ENCODE results near the gene DPEP3. TPM values are rescaled to one million over a fixed set of nuclear protein-coding genes. Genes with fewer than 3 reads are reported as not detected.

The DPEP3 gene
- total RNA-seq, 2 donors from 2014 or later, result not detected

DNA sequence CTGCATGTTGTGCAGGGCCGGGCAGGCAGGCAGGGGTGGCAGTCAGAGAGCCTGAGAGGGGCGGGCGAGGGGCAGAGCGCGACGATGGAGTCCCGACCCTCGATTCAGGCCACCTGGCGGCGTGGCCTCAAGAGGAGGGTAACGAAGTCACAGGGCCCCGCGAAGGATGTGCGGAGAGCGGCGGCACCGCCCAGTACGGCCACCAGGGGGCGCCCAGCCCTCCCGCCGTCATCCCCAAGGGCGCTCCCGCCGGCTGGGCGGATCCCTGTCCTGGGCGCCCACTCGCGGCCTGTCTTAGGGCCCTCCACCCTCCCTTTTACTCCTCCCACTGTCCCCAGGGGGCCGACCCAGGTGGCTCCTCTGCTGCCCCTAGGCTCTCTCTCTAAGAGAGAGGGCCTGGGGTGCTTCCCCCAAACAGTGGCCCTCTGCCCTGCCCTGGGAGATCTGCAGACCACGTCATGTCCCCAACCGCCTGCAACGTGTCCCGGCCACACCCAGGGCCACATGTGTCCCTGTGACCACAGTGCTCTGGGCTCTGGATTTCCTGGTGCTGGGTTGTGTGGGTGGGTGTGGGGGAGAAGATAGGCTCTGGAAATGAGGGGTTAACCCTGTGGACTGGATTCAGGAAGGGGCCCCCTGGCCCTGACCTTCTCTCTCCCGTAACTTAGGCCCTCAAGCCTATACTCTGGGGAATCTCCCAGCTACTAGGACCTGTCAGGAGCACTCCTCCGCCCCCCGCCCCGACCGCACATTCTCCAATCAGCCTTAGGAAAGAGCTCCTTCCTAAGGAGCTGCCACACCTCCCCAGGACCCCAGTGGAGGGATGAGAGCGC, 13.1 kb upstream of the DPEP3 start:
- intact Hi-C loops (cut with DNase I), result no loop called here

DNA sequence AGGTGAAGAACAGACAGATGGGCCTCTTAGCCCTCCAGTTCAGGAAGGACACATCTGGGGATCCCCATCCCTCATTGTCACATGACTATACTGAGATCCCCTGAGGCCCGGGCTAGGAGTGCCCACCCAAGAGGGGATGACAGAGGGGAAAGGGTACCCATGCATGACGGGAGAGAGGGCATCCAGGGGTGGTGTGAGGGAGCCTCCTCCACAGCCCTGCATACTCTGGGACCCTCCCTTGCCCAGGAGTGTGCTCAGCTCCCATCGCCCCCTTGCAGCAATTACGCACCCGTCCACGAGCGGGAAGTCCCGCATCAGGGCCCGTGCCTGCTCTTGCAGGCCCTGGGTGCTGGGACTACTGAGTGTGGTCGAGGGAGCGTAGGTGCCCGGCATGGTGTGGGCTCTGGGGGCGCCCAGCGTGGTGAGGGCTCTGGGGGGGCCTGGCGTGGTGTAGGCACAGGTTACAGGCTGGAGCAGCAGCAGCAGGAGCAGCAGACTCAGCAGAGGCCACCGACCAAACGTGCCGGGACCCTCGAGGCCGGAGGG, 12.4 kb upstream of the DPEP3 start:
- Histone ChIP-seq H3K4me3 (no peak overlapping the region), H3K4me1 (peaks cover 10% of the 10 kb centered on the region), H3K27me3 (no peaks in the 10 kb centered on the region), H3K27ac (no peak overlapping the region), H3K36me3 (replicated peaks in 1 of 2; ENCODE audit: insufficient read depth in 1 of 2, low read depth in 2 of 2) (no peaks in the 10 kb centered on the region), H3K9me3 (no peaks in the 10 kb centered on the region)
- 41 to 43% methylated on average over 2 to 13 of the region's 20 CpGs for WGBS, 2 donors
- no peak for TF ChIP-seq POLR2A (IDR thresholded peaks at IDR 0.05)
- TF ChIP-seq, protein P1, sequence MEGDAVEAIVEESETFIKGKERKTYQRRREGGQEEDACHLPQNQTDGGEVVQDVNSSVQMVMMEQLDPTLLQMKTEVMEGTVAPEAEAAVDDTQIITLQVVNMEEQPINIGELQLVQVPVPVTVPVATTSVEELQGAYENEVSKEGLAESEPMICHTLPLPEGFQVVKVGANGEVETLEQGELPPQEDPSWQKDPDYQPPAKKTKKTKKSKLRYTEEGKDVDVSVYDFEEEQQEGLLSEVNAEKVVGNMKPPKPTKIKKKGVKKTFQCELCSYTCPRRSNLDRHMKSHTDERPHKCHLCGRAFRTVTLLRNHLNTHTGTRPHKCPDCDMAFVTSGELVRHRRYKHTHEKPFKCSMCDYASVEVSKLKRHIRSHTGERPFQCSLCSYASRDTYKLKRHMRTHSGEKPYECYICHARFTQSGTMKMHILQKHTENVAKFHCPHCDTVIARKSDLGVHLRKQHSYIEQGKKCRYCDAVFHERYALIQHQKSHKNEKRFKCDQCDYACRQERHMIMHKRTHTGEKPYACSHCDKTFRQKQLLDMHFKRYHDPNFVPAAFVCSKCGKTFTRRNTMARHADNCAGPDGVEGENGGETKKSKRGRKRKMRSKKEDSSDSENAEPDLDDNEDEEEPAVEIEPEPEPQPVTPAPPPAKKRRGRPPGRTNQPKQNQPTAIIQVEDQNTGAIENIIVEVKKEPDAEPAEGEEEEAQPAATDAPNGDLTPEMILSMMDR (IDR thresholded peaks at IDR 0.05), result no peak
- ATAC-seq (no peak), DNase-seq (no peak)
- intact Hi-C loops (cut with DNase I), result no loop called here

More for the DNA sequence above, 13.1 kb upstream of the DPEP3 start:
- Histone ChIP-seq H3K27me3 (no peaks in the 10 kb centered on the region), H3K4me3 (no peak overlapping the region), H3K36me3 (replicated peaks in 1 of 2; ENCODE audit: insufficient read depth in 1 of 2, low read depth in 2 of 2) (no peaks in the 10 kb centered on the region), H3K27ac (peak overlapping the region in 2 of 4 donors; percentile 14 to 64), H3K9me3 (no peaks in the 10 kb centered on the region), H3K4me1 (peaks cover 10% of the 10 kb centered on the region)
- ATAC-seq (peak; percentile 92), DNase-seq (peak; percentile 74 to 81 (median 78))
- TF ChIP-seq, protein P1 (IDR thresholded peaks at IDR 0.05), result peak; percentile 93 to 98 (median 96)
- peak in 1 of 3 donors; percentile 20 for TF ChIP-seq POLR2A (IDR thresholded peaks at IDR 0.05)
- 18 to 100% methylated on average over 1 to 17 of the region's 39 CpGs for WGBS, 2 donors

- H3K27ac ChIP-seq, result no peak overlapping the region
- no peak for ATAC-seq
- peaks cover 11% of the 10 kb centered on the region for H3K4me1 ChIP-seq
- no peaks in the 10 kb centered on the region for H3K27me3 ChIP-seq
- no peak overlapping the region for H3K4me3 ChIP-seq
- H3K9me3 ChIP-seq, result no peaks in the 10 kb centered on the region
- TF ChIP-seq POLR2A (IDR thresholded peaks at IDR 0.05), result no peak
- WGBS, 2 donors, result 73 to 78% methylated on average over 6 of the region's 6 CpGs
- no peak for DNase-seq
- no peaks in the 10 kb centered on the region for H3K36me3 ChIP-seq (replicated peaks in 1 of 2; ENCODE audit: insufficient read depth in 1 of 2, low read depth in 2 of 2)
- intact Hi-C loops (cut with DNase I), result no loop called here
Observed at GRCh38 chr16:67990018-67990386, 9.7 kb upstream of the DPEP3 start.

GRCh38 chr16:67989322-67990017, 9.2 kb upstream of the DPEP3 start:
- WGBS, 2 donors, result 69 to 80% methylated on average over 6 to 8 of the region's 8 CpGs
- TF ChIP-seq POLR2A (IDR thresholded peaks at IDR 0.05), result no peak
- TF ChIP-seq, protein P1 (IDR thresholded peaks at IDR 0.05), result no peak
- no peaks in the 10 kb centered on the region for H3K36me3 ChIP-seq (replicated peaks in 1 of 2; ENCODE audit: insufficient read depth in 1 of 2, low read depth in 2 of 2)
- no peaks in the 10 kb centered on the region for H3K27me3 ChIP-seq
- no peak for DNase-seq
- intact Hi-C loops (cut with DNase I), result no loop called here
- no peaks in the 10 kb centered on the region for H3K9me3 ChIP-seq
- no peak overlapping the region for H3K4me3 ChIP-seq
- no peak for ATAC-seq
- no peak overlapping the region for H3K27ac ChIP-seq
- peaks cover 13% of the 10 kb centered on the region for H3K4me1 ChIP-seq

DNA sequence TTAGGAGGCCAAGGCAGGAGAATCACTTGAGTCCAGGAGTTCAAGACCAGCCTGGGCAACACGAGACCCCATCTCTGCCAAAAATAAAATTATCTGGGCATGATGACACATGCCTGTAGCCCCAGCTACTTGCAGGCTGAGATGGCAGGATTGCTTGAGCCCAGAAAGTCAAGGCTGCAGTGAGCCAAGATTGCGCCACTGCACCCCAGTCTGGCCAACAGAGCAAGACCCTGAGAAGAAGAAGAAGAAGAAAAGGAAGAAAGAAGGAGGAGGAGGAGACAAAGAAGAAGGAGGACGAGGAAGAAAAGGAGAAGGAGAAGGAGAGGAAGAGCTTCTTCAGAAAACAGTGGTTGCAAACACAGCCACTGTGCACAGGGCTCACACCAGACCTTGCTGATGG, 8.4 kb upstream of the DPEP3 start:
- Histone ChIP-seq H3K36me3 (replicated peaks in 1 of 2; ENCODE audit: insufficient read depth in 1 of 2, low read depth in 2 of 2) (no peaks in the 10 kb centered on the region), H3K4me3 (no peak overlapping the region), H3K4me1 (peaks cover 12% of the 10 kb centered on the region), H3K9me3 (no peaks in the 10 kb centered on the region), H3K27ac (no peak overlapping the region), H3K27me3 (no peaks in the 10 kb centered on the region)
- intact Hi-C loops (cut with DNase I), result no loop called here
- WGBS, 2 donors, result 65 to 89% methylated on average over 3 of the region's 3 CpGs
- no peak for DNase-seq
- ATAC-seq, result no peak
- TF ChIP-seq POLR2A (IDR thresholded peaks at IDR 0.05), result no peak
- TF ChIP-seq, protein P1 (IDR thresholded peaks at IDR 0.05), result no peak

Data from body of pancreas (tissue), 4 donors.